HL-60/S4 treated with retinoic acid at 250 ng/mL for 4 days and 3 days (cell line): ENCODE measurements around the gene PCYT1A.
"Not testable (repeated sequence)": the region's sequence is repeated elsewhere in the genome, so short reads cannot be mapped to it uniquely, and the experiment has no call there.

ENCODE experiments used
- in situ Hi-C: fragments of 300-500 bp; cut with MboI; formaldehyde crosslinking; loops from 2 replicates; pipeline ENCODE4 v1.7.0; 2022; ENCODE audit warnings: low sequenced_read_pairs

The PCYT1A gene

DNA sequence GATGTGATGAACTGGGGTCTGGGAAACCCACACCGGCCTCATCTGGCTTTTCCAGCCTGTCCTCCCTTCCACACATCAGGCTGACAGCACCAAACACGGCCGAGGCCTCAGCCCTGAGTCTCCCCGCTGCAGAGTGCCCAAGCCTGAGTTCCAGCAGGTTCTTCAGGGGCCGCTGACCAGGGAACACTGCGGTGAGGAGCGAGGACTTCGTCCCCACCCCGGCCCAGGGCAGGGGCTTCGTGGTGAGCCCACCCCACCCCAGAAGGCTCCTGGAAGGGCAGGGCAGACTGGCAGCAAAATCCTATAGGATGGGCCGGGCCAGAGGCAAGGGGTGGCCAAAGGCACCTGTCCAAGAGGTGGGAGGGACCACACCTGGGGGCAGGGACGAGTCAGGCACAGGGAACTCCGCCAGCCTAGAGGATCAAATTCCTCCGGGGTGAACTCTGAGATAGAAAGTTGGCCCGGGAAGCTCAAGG lies 71.4 kb downstream of the PCYT1A start, which contains the start of gene SLC51A:
Gene SLC51A (plus strand): TSS at position 446 of the 476 bp plus-strand sequence. CDS start 179 bp downstream, outside the sequence.
- in situ Hi-C loops = no loop called here

DNA sequence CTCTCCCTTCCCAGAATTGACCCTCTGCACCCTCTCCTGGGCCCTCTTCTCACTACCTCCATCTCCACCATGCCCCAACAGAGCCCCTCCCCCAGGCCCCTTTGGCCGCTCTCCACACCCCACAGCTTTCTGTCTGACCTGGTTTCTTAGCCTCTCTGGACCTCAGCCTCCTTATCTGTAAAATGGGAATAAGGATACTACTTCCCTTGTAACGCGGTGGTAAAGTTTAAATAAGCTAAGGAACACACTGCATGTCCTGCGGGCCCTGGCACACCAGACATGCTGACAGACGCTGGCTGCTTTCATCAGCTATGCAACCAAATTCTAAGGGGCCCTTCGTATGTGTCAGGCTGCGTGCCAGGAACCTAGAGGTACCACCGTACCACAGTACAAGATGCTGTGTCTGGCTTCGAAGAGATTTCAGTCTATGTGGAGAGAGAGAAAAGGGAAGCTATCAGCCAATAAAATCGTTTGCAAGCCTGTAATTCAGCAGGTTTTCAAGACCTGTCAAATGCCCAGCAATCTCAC lies 72.0 kb downstream of the PCYT1A start:
- in situ Hi-C loops = no loop called here

DNA sequence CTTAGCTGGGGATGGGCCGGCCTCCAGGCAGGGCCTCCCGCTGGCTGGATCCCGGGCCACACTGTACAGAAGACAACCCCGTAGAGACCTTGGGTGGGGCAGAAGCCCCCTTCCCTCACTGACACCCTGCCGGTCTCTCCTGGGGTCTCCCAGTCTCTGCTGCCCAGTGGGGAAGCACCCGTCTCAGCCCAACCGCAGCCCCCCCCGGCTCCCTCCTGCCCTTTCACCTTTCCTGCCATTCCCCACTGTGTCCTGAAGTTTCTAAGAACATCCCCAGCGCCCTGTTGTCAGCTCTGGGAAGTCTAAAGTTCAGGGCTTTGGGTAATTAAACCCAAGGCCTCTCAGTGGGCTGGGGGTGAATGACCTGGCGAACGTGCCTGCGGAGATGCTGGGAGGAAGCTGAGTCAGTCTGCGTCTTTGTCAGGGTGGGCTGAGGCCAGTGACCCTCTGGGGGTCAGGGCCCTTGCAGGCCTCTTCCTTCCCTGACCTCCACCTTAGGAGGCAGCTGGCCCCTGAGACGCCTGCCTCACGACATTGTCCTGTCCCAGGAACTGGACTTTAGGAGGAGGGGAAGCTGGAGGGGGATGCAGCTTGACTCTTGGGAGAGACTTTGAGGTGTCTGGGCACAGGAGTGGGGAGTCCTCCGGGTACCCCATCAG lies 72.6 kb downstream of the PCYT1A start:
- in situ Hi-C loops = no loop called here

DNA sequence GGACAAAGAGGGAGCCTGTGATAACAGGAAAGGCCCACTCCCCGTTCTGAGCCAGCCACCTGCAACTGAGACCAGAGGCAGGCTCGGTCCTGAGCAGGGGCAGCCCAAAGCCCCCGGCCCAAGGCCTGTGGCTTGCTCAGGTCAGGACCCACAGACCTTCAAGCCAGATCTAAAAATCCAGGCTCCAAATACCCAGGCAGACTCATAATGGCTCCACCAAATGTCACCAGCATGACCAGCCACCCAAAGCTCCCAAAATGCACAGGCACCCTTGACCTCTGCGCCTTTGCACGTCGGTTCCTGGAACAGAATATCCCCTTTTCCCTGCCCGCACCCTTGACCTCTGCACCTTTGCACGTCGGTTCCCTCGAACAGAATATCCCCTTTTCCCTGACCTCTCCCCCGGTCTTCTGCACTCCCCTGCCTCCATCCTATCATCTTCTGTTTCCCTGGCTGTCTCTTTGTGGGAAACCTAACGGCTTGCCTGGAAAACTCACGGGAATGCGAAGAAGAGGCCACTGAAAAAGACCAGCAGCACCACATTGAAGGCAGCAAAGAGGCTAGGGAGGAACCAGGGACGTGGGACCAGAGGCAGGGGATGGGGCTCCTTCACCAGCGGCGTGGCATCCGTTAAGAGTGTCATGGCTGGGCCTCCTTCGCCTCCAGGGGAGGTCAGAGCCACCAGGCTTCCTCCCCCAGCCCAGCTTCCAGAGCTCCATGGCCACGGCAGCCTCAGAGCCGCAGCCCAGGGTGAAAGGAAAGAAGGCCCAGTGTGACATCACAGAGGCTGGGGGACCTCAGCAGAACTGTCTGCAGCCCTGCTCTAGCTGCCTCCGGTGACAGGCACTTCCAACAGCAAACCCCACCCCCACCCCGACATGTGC lies 76.6 kb downstream of the PCYT1A start, which contains the start of gene ZDHHC19:
Gene ZDHHC19 (minus strand): TSS at position 728 of the 884 bp plus-strand sequence. CDS start 85 bp downstream, at position 643.
- in situ Hi-C loops = no loop called here

DNA sequence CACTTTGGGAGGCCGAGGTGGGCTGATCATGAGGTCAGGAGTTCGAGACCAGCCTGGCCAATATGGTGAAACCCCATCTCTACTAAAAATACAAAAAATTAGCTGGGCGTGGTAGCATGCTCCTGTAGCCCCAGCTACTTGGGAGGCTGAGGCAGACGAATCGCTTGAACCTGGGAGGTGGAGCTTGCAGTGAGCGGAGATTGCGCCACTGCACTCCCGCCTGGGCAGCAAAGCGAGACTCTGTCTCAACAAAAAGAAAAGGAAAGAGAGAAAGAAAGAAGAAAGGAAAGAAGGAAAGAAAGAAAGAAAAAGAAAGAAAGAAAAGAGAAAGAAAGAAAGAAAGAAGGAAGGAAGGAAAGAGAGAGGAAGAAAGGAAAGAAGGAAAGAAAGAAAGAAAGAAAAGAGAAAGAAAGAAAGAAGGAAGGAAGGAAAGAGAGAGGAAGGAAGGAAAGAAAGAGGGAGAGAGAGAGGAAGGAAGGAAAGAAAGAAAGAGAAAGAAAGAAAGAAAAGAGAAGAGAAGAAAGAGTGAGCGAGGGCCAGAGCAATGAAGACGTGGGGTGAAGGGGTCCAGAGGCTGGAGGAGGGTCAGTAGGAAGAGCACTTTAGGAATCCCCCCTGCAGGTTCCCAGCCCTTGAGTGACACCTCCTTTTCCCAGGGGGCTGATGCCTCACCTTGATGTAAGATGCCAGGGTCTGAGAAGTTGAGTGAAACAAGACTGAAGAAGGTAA lies 77.4 kb downstream of the PCYT1A start:
- in situ Hi-C loops = not testable (repeated sequence)

DNA sequence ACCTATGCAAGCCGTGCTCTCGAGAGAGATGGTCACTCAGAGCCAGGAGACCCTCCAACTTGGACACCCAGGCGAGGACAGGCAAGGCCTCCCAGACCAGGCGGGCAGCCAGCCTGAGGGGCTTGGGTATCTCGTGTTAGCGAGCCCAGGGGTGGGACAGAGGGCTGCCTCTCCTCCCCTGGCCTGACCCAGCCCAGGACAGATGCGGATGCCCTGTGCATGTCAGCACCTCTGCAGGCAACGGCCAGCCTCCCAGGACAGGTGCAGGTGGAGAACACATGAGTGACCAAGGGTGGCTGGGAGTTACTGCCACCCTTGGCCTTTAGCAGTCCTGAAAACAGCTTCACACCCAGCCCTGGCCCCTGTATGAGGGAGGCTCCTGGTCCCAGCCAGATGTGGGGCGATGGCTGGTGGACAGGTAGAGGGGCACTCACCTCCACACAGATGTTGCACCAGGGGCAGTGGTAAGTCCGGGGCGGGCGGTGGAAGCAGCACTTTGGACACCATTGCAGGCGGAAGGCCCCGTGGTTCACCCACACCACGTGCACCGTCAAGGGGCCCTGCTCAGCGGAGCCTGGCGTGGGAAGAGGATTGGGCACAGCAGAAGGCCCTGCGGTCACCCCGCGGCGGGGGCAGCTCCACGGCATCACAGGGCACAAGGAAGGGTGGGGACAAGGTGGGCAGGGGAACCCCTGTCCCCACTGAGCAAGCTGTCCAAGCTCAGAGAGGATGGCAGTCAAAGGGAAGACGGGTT lies 78.4 kb downstream of the PCYT1A start:
- in situ Hi-C loops = no loop called here

DNA sequence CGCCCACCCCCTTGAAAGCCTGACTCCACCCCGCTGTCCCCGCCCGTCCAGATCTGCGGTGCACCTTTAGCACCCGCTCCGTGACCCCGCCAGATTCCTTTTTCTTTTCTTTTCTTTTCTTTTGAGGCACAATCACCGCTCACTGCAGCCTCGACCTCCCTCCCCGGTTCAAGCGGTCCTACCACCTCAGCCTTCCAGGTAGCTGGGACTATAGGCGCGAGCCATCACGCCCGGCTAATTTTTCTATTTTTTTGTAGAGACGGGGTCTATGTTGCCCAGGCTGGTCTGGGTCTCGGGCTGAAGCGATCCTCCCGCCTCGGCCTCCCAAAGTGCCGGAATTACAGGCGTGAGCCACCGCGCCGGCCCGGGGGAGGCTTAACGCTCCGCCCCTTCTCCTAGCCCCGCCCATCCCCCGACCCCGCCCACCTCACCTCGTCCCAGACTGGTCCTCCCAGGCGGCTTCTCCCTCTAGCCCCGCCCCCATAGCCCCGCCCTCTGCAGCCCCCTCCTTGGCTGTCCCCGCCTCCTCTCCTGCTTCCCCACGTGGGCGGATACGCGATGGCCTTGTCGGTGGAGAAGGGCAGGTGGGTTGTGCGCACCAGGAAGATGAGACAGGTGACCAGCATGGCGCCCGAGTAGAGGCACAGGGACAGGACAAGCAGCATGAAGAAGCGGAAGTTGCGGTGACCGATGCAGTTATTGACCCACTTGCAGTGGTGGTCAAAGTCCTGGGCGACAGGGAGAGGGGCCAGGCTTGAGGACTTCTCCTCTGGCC lies 79.5 kb downstream of the PCYT1A start:
- in situ Hi-C loops = no loop called here

DNA sequence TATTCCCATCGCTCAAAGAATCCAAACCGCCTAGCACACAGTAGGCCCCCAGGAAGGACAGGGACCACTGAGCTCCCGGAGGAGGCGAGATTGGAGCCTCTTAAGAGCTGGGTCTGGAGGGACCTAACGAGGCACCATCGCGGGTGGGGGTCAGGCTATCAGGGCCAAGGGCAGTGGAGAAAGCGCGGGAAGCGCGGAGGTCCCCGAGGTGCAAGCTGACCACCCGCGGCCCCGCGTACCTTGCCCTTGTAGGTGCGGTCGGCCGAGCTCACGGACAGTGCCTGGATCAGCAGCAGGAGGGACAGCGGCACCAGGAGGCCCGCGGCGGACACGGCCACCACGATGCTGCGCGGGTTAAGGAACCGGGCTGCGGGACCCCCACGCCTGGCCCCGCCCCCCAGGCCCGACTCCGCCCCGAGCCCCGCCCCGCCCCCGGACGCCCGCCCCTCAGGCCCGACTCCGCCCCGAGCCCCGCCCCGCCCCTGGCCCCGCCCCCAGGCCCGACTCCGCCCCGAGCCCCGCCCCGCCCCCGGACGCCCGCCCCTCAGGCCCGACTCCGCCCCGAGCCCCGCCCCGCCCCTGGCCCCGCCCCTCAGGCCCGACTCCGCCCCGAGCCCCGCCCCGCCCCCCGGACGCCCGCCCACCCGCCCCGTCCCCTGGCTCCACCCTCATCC lies 80.2 kb downstream of the PCYT1A start:
- in situ Hi-C loops = no loop called here

DNA sequence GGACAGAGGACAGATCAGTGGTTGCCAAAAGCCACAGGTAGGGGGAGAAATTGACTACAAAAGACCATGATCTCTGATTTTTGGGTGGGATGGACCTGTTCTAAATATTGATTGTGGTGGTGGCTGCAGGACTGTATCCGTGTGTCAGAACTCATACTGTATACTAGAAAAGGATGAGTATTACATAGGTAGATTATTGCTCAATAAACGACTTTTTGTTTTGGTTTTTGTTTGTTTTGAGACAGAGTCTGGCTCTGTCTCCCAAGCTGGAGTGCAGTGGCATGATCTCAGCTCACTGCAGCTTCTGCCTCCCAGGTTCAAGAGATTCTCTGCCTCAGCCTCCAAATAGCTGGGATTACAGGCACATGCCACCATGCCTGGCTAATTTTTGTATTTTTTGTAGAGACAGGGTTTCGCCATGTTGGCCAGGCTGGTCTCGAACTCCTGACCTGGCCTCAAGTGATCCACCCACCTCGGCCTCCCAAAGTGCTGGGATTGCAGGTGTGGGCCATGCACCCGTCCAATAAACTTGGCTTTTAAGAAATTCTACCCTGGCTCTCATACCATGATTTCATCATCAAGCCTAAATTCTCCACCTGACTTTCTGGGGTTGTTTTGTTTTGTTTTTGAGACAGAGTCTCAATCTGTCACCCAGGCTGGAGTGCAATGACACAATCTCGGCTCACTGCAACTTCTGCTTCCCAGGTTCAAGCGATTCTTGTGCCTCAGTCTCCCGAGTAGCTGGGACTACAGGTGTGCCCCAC lies 81.9 kb downstream of the PCYT1A start:
- in situ Hi-C loops = not testable (repeated sequence)

DNA sequence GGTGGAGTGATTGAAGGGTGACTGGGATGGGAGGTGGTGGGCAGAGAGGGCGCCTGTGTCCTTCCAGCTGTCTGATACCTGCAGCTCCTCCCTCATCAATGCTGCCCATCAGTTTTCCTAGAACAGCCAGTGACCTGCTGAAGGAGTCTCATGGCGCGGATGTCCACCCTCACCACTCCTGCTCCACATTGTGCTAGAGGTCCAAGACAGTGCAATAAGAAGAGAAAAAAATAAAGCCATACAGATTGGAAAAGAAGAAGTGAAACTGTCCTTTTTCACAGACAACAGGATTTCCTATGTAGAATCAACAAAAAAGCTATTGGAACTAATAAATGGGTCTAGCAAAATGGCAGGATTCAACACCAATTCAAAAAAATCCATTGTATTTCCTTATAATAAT lies 83.7 kb downstream of the PCYT1A start:
- in situ Hi-C loops = no loop called here

DNA sequence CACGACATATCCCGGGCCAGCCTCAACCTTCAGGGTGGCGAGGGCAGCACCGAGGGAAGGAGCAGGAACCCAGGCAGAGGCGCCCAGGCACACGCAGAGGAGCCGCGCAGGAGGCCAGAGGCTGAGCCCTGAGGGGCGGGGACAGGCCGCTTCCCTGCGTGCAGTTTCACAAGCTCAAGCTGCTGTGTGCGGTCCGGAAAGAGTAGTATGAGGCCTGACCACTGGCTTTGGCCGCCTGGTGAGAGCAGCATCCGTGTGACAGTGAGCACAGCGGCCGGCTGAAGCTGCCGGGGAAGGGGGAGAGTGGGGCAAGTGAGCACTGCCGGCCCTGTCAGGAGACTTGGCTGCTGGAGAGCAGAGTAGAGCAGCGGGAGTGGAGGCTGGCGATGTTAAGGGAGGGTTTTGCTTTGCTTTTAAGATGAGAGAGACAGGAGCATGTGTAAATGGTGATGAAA lies 85.0 kb downstream of the PCYT1A start:
- in situ Hi-C loops = no loop called here

DNA sequence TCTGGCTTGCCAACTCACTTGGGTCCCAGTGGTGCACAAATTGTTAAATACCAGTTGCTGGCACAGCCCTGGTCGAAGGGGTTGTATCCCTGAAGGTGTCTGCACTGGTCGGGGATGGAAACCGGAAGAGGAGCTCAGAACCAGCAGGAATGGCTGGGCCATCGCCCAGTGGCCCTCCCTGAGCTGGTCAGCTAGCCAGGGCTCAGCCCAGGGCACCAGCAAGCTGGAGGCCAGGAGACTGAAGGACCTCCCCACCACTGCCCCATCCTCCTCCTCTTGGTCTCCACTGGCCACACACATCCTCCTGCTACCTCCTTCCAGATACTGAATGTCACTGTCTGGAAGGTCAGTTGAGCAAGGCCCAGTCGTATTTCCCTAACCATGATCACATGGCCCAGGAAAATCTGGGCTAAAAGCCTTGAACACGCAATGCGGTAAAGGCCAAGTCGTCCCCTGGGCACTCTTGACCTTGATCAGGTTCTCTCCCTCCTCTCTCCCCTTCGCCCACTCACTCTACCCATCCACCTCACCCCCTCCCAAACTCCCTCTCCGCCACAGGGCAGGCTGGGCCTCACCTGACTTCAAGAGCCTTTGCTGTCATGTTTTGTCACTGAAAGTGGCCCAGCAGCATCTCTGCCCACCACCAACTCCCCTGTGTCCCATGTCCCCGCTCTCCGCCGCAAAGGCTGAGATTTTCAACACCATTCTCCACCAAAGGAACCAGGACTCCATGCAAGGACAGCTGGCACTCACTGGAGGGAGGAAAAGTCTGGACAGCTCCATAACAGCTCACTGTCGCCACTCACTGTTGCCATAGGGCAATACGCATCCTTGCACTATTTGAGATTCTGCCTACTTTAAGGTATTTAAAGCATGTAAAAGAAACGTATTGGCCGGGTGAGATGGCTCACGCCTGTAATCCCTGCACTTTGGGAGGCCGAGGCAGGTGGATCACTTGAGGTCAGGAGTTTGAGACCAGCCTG lies 88.5 kb downstream of the PCYT1A start:
- in situ Hi-C loops = loop anchor here (10.0 kb wide), 1 partner anchor 124 kb away; no protein-coding TSS in a partner anchor

DNA sequence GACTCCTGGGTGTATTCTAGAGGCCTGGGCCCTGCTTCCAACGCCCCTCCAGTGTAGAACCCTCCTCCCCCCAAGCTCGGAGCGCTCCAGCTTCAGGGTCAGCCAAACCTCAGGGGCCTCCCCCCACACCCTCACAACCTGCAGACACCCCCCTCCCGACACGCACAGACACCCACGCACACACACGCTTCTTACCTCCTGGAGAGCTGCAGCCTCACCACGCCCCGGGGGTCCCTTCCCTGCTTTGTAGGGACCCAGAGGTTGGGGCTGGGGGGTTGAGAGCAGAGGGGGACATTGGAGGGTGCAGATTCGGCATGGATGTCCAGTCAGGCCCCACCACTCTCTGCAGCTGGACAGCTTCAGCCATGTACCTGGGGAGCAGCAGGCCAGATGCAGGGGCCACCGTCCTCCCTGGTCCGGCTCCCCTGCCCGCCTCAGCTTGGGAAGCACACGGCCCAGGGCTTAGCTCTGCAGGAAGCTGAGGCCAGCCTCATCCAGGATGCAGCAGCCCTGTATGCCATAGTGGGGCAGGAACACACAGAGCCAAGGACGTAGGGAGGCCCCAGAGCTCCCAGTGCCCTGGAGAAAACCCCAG lies 89.3 kb downstream of the PCYT1A start:
- in situ Hi-C loops = loop anchor here (10.0 kb wide), 1 partner anchor 123 kb away; no protein-coding TSS in a partner anchor

DNA sequence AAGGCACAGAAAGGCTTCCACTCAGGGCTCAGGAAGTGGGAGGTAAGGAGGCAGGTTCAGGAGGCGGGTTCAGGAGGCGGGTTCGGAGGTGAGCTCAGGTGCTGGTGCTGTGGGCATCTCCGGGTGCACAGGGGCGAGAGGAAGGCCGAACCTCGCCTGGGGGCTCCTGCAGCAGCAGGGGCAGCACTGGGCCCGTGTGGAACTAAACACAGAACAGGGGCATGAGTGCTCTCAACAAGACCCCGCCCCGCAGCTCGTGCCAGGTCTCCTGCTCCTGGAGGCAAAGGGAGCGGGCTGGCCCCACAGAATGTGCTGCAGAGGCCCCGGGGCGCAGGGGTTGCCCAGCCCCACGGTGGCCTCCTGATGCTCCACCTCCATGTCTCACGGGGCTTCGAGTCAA lies 90.0 kb downstream of the PCYT1A start:
- in situ Hi-C loops = loop anchor here (10.0 kb wide), 1 partner anchor 123 kb away; no protein-coding TSS in a partner anchor

DNA sequence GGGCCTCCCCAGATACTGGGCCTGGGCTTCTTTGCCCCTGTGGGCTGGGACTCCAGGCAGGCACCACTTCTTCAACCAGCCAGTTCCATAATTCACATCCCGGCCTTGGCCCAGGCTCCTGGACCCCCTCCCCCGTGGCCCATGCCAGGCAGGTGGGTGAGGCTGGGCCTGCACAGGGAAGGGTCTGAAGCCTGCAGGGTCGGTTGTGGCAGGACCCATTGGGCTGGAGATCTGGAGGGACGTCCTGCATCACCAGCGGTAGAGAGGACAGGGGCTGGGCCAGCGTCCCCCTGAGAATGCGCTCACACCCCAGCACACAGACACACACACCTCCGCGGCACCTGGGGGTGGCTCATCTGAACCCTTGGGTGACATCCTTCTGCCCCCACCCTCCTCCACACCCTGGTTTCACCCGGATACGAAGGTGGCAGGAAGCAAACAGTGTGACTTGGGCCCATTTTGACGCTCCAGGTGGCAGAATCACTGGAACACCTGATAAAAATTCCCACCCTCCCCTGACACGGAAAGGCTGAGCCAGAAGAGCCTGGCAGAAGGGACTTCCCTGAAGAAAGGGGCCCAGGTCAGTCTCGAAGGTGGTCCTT lies 91.8 kb downstream of the PCYT1A start:
- in situ Hi-C loops = loop anchor here (10.0 kb wide), 1 partner anchor 121 kb away; no protein-coding TSS in a partner anchor

DNA sequence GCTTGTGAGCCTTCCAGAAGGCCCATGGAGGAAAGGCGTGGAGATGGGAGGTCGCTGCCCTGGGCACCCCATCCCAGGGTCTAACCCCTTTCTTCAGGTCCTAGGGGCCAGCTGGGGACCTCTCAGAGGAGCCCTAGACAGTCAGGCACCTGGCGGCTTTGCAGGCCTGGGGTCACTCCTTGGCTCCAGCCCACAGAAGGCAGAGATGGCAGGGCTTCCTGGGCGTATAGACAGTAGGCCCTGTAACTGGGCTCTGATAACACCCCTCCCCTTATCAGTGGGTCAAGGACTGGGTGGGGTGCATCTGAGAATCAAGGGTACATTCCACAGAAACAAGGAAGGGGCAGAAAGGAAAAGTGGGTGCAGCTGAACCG lies 93.0 kb downstream of the PCYT1A start:
- in situ Hi-C loops = loop anchor here (10.0 kb wide), 1 partner anchor 120 kb away; no protein-coding TSS in a partner anchor
